Measurements from ENCODE around the gene SGCA. TPM values are rescaled to one million over a fixed set of nuclear protein-coding genes. Genes with fewer than 3 reads are reported as not detected.

Gene SGCA
- total and polyA plus RNA-seq, 4 donors: 0.31 to 1.3 (median 1.2) TPM; not detected in 1

GRCh38 chr17:50168319-50168718, 2.5 kb downstream of the SGCA start:
- H3K27ac ChIP-seq (ENCODE audit: low read depth in 1 of 2, low read length in 2 of 2): no peak overlapping the region
- WGBS: 72% methylated on average over 13 of the region's 13 CpGs
- TF ChIP-seq YY1 (IDR thresholded peaks at IDR 0.05): no peak
- no peak for TF ChIP-seq SP1 (IDR thresholded peaks at IDR 0.05)
- TF ChIP-seq ATF3 (IDR thresholded peaks at IDR 0.05): no peak
- no peaks in the 10 kb centered on the region for H3K4me1 ChIP-seq (ENCODE audit: control insufficient read depth in 4 of 4, insufficient read depth in 4 of 4, low read length in 3 of 4)
- no peaks in the 10 kb centered on the region for H3K9me3 ChIP-seq (ENCODE audit: control insufficient read depth in 4 of 4, low read length in 3 of 4)
- no peaks in the 10 kb centered on the region for H3K27me3 ChIP-seq (ENCODE audit: control insufficient read depth in 4 of 4, insufficient read depth in 4 of 4, low read length in 3 of 4)
- H3K4me3 ChIP-seq (ENCODE audit: low read depth in 1 of 3, low read length in 3 of 3): no peak overlapping the region
- H3K9ac ChIP-seq (ENCODE audit: low read depth in 1 of 2, low read length in 2 of 2): no peak overlapping the region
- no peak for DNase-seq (ENCODE audit: low spot score)
- no peaks in the 10 kb centered on the region for H3K36me3 ChIP-seq (ENCODE audit: control insufficient read depth in 4 of 4, insufficient read depth in 3 of 4, low read depth in 1 of 4, low read length in 3 of 4)

DNA sequence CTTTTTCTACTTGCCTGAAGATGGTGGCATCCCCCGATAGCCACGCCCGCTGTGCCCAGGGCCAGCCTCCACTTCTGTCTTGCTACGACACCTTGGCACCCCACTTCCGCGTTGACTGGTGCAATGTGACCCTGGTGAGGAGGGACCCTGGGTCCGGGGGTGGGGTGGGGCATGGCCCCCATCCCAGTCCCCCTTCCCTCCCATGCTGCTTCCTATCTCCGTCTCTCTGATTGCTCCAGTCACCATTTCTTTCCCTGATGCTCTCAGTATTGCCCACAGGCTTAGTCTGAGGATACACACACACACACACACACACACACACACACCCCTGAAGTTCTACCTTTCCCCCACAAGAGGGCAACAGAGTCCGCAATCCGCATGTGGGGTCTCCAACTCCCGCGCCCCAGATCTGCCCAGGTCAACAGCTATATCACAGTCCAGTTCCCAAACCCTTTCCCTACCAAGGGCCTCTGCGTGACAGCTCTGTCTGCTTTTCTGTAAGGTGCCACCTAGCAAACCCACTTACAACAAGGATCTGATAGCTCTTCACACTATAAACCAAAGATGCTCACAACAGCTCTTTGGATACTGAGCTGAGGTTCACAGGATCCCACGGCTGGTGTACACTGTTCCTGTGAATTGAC, 3.4 kb downstream of the SGCA start:
- TF ChIP-seq YY1 (IDR thresholded peaks at IDR 0.05) (no peak), FOXA2 (IDR thresholded peaks at IDR 0.05) (no peak), RXRA (IDR thresholded peaks at IDR 0.05) (peak in 1 of 2 donors; percentile 21), ATF3 (IDR thresholded peaks at IDR 0.05) (no peak), JUND (IDR thresholded peaks at IDR 0.05) (no peak), NR2F2 (IDR thresholded peaks at IDR 0.05) (no peak), EGR1 (IDR thresholded peaks at IDR 0.05; ENCODE audit: low read depth in 2 of 2) (no peak), RAD21 (IDR thresholded peaks at IDR 0.05) (peak; percentile 83 to 90), SP1 (IDR thresholded peaks at IDR 0.05) (no peak), HNF4A (conservative IDR thresholded peaks at IDR 0.05) (peak in 1 of 2 donors; percentile 12), HNF4G (IDR thresholded peaks at IDR 0.05) (no peak), GABPA (IDR thresholded peaks at IDR 0.05 in 1 of 2, conservative IDR thresholded peaks at IDR 0.05 in 1 of 2) (no peak), TAF1 (conservative IDR thresholded peaks at IDR 0.05) (no peak), FOXA1 (IDR thresholded peaks at IDR 0.05) (no peak), REST (IDR thresholded peaks at IDR 0.05) (no peak)
- TF ChIP-seq, protein P1, sequence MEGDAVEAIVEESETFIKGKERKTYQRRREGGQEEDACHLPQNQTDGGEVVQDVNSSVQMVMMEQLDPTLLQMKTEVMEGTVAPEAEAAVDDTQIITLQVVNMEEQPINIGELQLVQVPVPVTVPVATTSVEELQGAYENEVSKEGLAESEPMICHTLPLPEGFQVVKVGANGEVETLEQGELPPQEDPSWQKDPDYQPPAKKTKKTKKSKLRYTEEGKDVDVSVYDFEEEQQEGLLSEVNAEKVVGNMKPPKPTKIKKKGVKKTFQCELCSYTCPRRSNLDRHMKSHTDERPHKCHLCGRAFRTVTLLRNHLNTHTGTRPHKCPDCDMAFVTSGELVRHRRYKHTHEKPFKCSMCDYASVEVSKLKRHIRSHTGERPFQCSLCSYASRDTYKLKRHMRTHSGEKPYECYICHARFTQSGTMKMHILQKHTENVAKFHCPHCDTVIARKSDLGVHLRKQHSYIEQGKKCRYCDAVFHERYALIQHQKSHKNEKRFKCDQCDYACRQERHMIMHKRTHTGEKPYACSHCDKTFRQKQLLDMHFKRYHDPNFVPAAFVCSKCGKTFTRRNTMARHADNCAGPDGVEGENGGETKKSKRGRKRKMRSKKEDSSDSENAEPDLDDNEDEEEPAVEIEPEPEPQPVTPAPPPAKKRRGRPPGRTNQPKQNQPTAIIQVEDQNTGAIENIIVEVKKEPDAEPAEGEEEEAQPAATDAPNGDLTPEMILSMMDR (IDR thresholded peaks at IDR 0.05; ENCODE audit: low read depth, low read length, missing input control): peak; percentile 87
- TF ChIP-seq, protein P2, sequence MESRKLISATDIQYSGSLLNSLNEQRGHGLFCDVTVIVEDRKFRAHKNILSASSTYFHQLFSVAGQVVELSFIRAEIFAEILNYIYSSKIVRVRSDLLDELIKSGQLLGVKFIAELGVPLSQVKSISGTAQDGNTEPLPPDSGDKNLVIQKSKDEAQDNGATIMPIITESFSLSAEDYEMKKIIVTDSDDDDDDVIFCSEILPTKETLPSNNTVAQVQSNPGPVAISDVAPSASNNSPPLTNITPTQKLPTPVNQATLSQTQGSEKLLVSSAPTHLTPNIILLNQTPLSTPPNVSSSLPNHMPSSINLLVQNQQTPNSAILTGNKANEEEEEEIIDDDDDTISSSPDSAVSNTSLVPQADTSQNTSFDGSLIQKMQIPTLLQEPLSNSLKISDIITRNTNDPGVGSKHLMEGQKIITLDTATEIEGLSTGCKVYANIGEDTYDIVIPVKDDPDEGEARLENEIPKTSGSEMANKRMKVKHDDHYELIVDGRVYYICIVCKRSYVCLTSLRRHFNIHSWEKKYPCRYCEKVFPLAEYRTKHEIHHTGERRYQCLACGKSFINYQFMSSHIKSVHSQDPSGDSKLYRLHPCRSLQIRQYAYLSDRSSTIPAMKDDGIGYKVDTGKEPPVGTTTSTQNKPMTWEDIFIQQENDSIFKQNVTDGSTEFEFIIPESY (IDR thresholded peaks at IDR 0.05): no peak
- TF ChIP-seq, protein P3, sequence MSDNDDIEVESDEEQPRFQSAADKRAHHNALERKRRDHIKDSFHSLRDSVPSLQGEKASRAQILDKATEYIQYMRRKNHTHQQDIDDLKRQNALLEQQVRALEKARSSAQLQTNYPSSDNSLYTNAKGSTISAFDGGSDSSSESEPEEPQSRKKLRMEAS (IDR thresholded peaks at IDR 0.05): no peak
- no peaks in the 10 kb centered on the region for H3K9me3 ChIP-seq (ENCODE audit: control insufficient read depth in 4 of 4, low read length in 3 of 4)
- WGBS: 34% methylated on average over 14 of the region's 14 CpGs
- H3K36me3 ChIP-seq (ENCODE audit: control insufficient read depth in 4 of 4, insufficient read depth in 3 of 4, low read depth in 1 of 4, low read length in 3 of 4): no peaks in the 10 kb centered on the region
- no peak overlapping the region for H3K27ac ChIP-seq (ENCODE audit: low read depth in 1 of 2, low read length in 2 of 2)
- no peaks in the 10 kb centered on the region for H3K4me1 ChIP-seq (ENCODE audit: control insufficient read depth in 4 of 4, insufficient read depth in 4 of 4, low read length in 3 of 4)
- peak; percentile 67 for DNase-seq (ENCODE audit: low spot score)
- no peak overlapping the region for H3K9ac ChIP-seq (ENCODE audit: low read depth in 1 of 2, low read length in 2 of 2)
- H3K27me3 ChIP-seq (ENCODE audit: control insufficient read depth in 4 of 4, insufficient read depth in 4 of 4, low read length in 3 of 4): no peaks in the 10 kb centered on the region
- no peak overlapping the region for H3K4me3 ChIP-seq (ENCODE audit: low read depth in 1 of 3, low read length in 3 of 3)

All from liver (tissue), 9 donors.